Mesodermal cell (in vitro differentiated cells): ENCODE measurements around the gene ZNF330.
"Not testable (repeated sequence)": the region's sequence is repeated elsewhere in the genome, so short reads cannot be mapped to it uniquely, and the experiment has no call there.

Experiments used
- H3K27ac ChIP-seq: 2 replicates; pipeline ENCODE4 v1.7.0; 2013; ENCODE audit warnings: mild to moderate bottlenecking, low read depth, low read length, moderate library complexity; ENCODE audit not compliant: severe bottlenecking
- H3K36me3 ChIP-seq: 2 replicates; pipeline ENCODE4 v1.7.1; 2013; ENCODE audit warnings: mild to moderate bottlenecking, low read length, moderate library complexity; ENCODE audit not compliant: control insufficient read depth, insufficient read depth
- H3K4me1 ChIP-seq: one replicate; pipeline ENCODE4 v1.7.1; 2013; ENCODE audit warnings: mild to moderate bottlenecking, low read length; ENCODE audit not compliant: insufficient read depth, control insufficient read depth, poor library complexity, severe bottlenecking
- H3K4me3 ChIP-seq: 2 replicates; pipeline ENCODE4 v1.7.0; 2013; ENCODE audit warnings: low read length, control low read depth, mild to moderate bottlenecking; ENCODE audit not compliant: insufficient read depth, poor library complexity, severe bottlenecking; ENCODE audit errors: extremely low read depth
- H3K9me3 ChIP-seq: 2 replicates; pipeline ENCODE4 v1.7.1; 2013; ENCODE audit warnings: mild to moderate bottlenecking, low read length, moderate library complexity; ENCODE audit not compliant: control insufficient read depth
- WGBS, 2 experiments: methylation state at CpG; one replicate each; pipeline ENCODE4 v1.1.5; 2013; ENCODE audit warnings: missing lambda C conversion rate in 2 of 2; ENCODE audit not compliant: insufficient coverage in 2 of 2; 5-methylcytosine and 5-hydroxymethylcytosine counted together

The ZNF330 gene

GRCh38 chr4:141196227-141196933, 24.3 kb upstream of the ZNF330 start:
- Histone ChIP-seq H3K36me3 (no peaks in the 10 kb centered on the region), H3K27ac (no peak overlapping the region), H3K4me1 (no peaks in the 10 kb centered on the region), H3K4me3 (no peak overlapping the region), H3K9me3 (no peaks in the 10 kb centered on the region)
- WGBS, 2 experiments, result no CpG with 5 or more reads among the region's 1 CpG

GRCh38 chr4:141207961-141208360, 12.7 kb upstream of the ZNF330 start:
- no peaks in the 10 kb centered on the region for H3K4me1 ChIP-seq
- H3K36me3 ChIP-seq, result no peaks in the 10 kb centered on the region
- 55 to 77% methylated on average over 2 to 4 of the region's 5 CpGs for WGBS, 2 experiments
- H3K4me3 ChIP-seq, result no peak overlapping the region
- no peak overlapping the region for H3K27ac ChIP-seq
- no peaks in the 10 kb centered on the region for H3K9me3 ChIP-seq

DNA sequence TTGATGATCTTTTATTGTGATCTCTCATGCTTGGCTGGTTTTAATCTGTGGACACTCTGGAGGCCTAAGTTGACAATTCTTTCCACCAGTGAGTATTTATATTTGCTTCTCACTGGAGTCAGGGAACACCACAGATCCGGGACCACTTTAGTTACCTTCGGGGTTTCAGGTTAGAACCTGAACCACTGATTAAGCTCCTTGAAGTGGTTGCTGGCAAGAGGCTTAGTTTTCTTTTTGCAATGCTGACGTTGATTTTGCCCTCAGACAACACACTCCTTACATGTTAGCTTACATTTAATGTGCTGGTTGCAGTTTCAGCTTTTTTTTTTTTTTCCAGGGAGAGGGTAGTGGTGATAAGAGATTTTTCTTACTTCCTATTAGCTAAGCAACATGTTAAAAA, 10.5 kb upstream of the ZNF330 start:
- H3K36me3 ChIP-seq, result no peaks in the 10 kb centered on the region
- no peaks in the 10 kb centered on the region for H3K4me1 ChIP-seq
- no peaks in the 10 kb centered on the region for H3K9me3 ChIP-seq
- 83 to 86% methylated on average over 1 to 2 of the region's 3 CpGs for WGBS, 2 experiments
- H3K27ac ChIP-seq, result no peak overlapping the region
- no peak overlapping the region for H3K4me3 ChIP-seq

DNA sequence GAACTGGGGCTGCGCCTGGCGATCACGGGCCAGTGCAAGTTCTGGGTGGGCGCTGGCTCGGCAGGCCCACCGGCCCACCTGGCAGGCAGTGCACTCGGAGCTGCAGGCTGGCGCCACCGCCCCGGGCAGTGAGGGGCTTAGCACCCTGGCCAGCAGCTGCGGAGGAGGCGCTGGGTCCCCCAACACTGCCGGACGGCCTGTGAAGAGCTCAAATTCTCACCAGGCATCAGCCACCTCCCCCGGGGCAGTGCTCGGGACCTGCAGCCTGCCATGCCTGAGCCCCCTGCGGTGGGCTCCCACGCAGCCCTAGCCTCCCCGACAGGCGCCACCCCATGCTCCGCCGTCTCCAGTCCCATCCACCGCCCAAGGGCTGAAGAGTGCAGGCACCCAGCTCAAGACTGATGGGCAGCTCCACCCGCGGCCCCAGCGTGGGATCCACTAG, 7.1 kb upstream of the ZNF330 start:
- Histone ChIP-seq H3K4me1 (no peaks in the 10 kb centered on the region), H3K4me3 (no peak overlapping the region), H3K36me3 (no peaks in the 10 kb centered on the region), H3K27ac (no peak overlapping the region), H3K9me3 (no peaks in the 10 kb centered on the region)
- WGBS, 2 experiments, result 88 to 91% methylated on average over 21 to 24 of the region's 26 CpGs

- H3K27ac ChIP-seq, result no peak overlapping the region
- no peaks in the 10 kb centered on the region for H3K36me3 ChIP-seq
- no peak overlapping the region for H3K4me3 ChIP-seq
- peaks cover under 1% of the 10 kb centered on the region for H3K4me1 ChIP-seq
- H3K9me3 ChIP-seq, result no peaks in the 10 kb centered on the region
These were observed 5.7 kb upstream of the ZNF330 start for GRCh38 chr4:141215030-141215429.

GRCh38 chr4:141216002-141216761, 4.5 kb upstream of the ZNF330 start:
- Histone ChIP-seq H3K27ac (no peak overlapping the region), H3K9me3 (no peaks in the 10 kb centered on the region), H3K36me3 (no peaks in the 10 kb centered on the region), H3K4me3 (no peak overlapping the region), H3K4me1 (peaks cover 2% of the 10 kb centered on the region)
- 60 to 100% methylated on average over 1 to 2 of the region's 5 CpGs for WGBS, 2 experiments

- WGBS, 2 experiments, result 92 to 94% methylated on average over 6 of the region's 7 CpGs
- peak overlapping the region; percentile 71 for H3K27ac ChIP-seq
- H3K4me1 ChIP-seq, result peaks cover 2% of the 10 kb centered on the region
- no peaks in the 10 kb centered on the region for H3K9me3 ChIP-seq
- peak overlapping the region; percentile 82 for H3K4me3 ChIP-seq
- H3K36me3 ChIP-seq, result peaks cover 10% of the 10 kb centered on the region
These were observed 424 bp upstream of the ZNF330 start for GRCh38 chr4:141220271-141220670.

DNA sequence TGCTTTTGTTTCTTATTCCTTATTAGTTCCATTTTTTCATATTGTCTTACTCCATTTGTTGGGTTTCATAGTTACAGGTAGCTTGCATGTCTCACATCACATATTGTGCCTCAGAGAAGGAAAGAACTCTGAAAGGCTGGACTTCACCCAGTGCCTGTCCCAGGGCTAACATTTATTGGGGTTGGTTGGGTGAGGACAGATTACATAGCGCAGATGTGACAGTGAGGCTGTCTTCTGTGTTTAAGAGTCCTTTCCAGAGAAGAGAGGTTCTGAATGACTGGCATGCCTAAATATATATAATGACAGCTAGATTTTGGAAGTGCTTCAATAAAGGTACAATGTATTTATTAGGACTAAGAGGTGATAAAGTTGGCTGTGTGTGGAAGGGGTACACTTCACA, 2.7 kb downstream of the ZNF330 start:
- Histone ChIP-seq H3K27ac (no peak overlapping the region), H3K36me3 (peaks cover 24% of the 10 kb centered on the region), H3K4me3 (no peak overlapping the region), H3K4me1 (peaks cover 2% of the 10 kb centered on the region), H3K9me3 (no peaks in the 10 kb centered on the region)
- WGBS, 2 experiments, result 86 to 100% methylated on average over 1 of the region's 1 CpG

GRCh38 chr4:141227280-141227679, 6.6 kb downstream of the ZNF330 start:
- WGBS, 2 experiments, result no CpG with 5 or more reads among the region's 5 CpGs
- H3K4me3 ChIP-seq, H3K27ac ChIP-seq, H3K9me3 ChIP-seq, H3K4me1 ChIP-seq: not testable (repeated sequence)
- H3K36me3 ChIP-seq, result peaks cover 57% of the 10 kb centered on the region

DNA sequence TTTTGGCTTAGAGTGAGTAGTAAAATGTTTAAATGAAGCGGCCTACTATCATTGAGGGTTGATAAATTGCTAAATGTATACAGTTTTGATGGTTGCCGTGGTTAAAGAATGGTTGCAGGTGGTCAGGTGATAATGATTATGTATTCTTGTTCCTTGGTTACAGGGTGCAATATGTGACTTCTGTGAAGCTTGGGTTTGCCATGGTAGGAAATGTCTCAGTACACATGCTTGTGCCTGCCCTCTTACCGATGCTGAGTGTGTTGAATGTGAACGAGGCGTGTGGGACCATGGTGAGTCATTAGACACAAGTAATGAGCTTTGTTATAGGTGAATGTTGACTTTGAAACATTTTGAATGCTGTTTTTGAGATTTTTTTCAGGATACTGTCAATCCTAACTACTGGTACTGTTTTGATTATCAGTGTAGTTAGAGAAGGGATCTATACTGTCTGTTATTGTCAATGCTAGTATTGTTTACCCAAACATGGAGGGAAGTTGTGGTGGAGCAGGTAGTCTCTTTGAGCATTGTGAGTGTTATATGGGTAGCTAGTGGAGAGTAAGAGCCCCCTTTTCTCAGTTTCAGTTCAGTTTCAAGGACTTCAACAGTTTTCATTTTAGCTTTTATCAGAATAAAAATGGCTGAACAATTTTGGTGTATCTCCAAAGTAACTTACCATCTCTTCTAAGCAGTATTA, 8.9 kb downstream of the ZNF330 start:
- H3K9me3 ChIP-seq, result no peaks in the 10 kb centered on the region
- H3K4me1 ChIP-seq, result no peaks in the 10 kb centered on the region
- no peak overlapping the region for H3K27ac ChIP-seq
- no peak overlapping the region for H3K4me3 ChIP-seq
- peaks cover 61% of the 10 kb centered on the region for H3K36me3 ChIP-seq
- 97 to 100% methylated on average over 4 to 5 of the region's 5 CpGs for WGBS, 2 experiments
